NK-92 (cell line): Measurements from ENCODE around the gene UQCRHL.
"Not testable (repeated sequence)": the region's sequence is repeated elsewhere in the genome, so short reads cannot be mapped to it uniquely, and the experiment has no call there.

Experiments
- DNase-seq: peaks from one replicate; lab custom pipeline; 2025; ENCODE audit not compliant: unreplicated experiment; lab: John Stamatoyannopoulos, UW

The UQCRHL gene

GRCh38 chr1:15807549-15807948 lies at the start of gene UQCRHL:
Gene UQCRHL, minus strand, starts transcription at chr1:15807649. Its CDS starts 0 bp downstream, at chr1:15807649.
- not testable (repeated sequence) for DNase-seq

- DNase-seq, result no peak
Measured at GRCh38 chr1:15856888-15857287, 49.4 kb upstream of the UQCRHL start.

GRCh38 chr1:15852828-15853302 lies 45.4 kb upstream of the UQCRHL start:
- no peak for DNase-seq

GRCh38 chr1:15852036-15852827 lies 44.8 kb upstream of the UQCRHL start:
- no peak for DNase-seq

GRCh38 chr1:15851210-15852035 lies 44.0 kb upstream of the UQCRHL start:
- DNase-seq, result no peak

GRCh38 chr1:15850471-15851001 lies 43.1 kb upstream of the UQCRHL start:
- no peak for DNase-seq

- no peak for DNase-seq
Measured at GRCh38 chr1:15849775-15850324, 42.4 kb upstream of the UQCRHL start.

- DNase-seq, result no peak
Measured at GRCh38 chr1:15848929-15849774, 41.7 kb upstream of the UQCRHL start.

- no peak for DNase-seq
Measured at GRCh38 chr1:15848143-15848928, 40.9 kb upstream of the UQCRHL start.

- no peak for DNase-seq
Measured at GRCh38 chr1:15847893-15848142, 40.4 kb upstream of the UQCRHL start.

GRCh38 chr1:15847100-15847892 lies 39.8 kb upstream of the UQCRHL start, which contains the start of gene SPEN:
Gene SPEN, plus strand, starts transcription at chr1:15847707. Its CDS starts 361 bp downstream, at chr1:15848068.
- peak; percentile 80 for DNase-seq

- DNase-seq, result not testable (repeated sequence)
Measured at GRCh38 chr1:15846056-15846455, 38.6 kb upstream of the UQCRHL start.

- DNase-seq, result no peak
Measured at GRCh38 chr1:15843826-15844572, 36.5 kb upstream of the UQCRHL start.

- no peak for DNase-seq
Measured at GRCh38 chr1:15838721-15839120, 31.3 kb upstream of the UQCRHL start.

- DNase-seq, result no peak
Measured at GRCh38 chr1:15837931-15838330, 30.5 kb upstream of the UQCRHL start.

- no peak for DNase-seq
Measured at GRCh38 chr1:15836772-15837669, 29.6 kb upstream of the UQCRHL start.

- not testable (repeated sequence) for DNase-seq
Measured at GRCh38 chr1:15836511-15836771, 29.0 kb upstream of the UQCRHL start.
